ENCODE results near the gene AJAP1.

AJAP1 gene

DNA sequence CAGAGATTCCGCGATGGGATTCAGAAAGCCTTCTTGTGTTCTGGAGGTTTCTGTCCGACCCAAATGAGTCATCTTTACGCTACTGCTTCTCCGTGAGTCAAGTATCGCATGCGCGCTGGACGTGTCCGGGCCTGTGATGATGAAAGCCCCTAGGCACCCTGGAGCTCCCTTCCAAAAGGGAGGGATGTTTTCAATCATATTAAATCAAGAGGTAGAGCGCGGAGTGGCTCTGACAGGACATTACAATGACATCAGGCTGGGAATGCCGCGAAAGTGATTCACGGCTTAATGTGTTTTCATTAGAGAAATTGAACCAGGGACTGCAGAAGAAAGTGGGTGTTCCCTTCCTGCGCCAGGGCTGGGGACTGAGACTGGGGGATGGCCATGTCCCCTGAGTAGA lies 48.5 kb downstream of the AJAP1 start:
- TF ChIP-seq ZFX (IDR thresholded peaks at IDR 0.05; ENCODE audit: borderline replicate concordance) (no peak), CTCF (IDR thresholded peaks at IDR 0.05) (no peak)
- H3K27ac ChIP-seq, result no peak overlapping the region

GRCh38 chr1:4703646-4704045 lies 49.2 kb downstream of the AJAP1 start:
- H3K27ac ChIP-seq, result no peak overlapping the region
- TF ChIP-seq CTCF (IDR thresholded peaks at IDR 0.05), result no peak
- TF ChIP-seq ZFX (IDR thresholded peaks at IDR 0.05; ENCODE audit: borderline replicate concordance), result no peak

DNA sequence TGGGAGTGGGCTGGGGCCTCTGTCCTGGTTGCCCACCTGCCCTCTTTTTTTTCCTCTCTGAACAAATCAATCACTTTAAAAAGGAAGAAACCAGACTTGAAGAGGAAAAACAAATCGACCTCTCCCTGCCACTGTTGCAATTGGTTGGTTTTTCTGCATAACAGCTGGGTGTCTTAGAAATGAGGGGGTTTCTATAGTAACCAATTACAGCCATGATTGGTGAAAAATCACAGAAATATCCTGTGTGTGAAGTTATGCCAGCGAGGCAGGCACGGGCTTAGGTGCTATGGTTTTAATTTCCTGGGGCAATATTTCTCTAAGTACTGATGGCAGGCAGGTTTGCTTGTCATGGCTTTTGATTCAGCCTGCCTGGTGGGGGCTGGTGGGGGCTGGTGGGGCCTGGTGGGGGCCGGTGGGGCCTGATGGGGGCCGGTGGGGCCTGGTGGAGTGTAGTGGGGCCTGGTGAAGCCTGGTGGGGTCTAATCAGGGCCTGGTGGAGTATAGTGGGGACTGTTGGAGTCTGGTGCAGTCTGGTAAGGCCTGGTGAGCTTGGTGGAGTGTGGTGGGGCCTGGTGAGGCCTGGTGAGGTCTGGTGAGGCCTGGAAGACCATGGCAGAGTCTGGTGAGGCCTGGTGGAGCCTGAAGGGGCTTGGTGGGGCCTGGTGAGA lies 54.6 kb downstream of the AJAP1 start:
- no peak overlapping the region for H3K27ac ChIP-seq
- TF ChIP-seq ZFX (IDR thresholded peaks at IDR 0.05; ENCODE audit: borderline replicate concordance) (no peak), CTCF (IDR thresholded peaks at IDR 0.05) (no peak)

DNA sequence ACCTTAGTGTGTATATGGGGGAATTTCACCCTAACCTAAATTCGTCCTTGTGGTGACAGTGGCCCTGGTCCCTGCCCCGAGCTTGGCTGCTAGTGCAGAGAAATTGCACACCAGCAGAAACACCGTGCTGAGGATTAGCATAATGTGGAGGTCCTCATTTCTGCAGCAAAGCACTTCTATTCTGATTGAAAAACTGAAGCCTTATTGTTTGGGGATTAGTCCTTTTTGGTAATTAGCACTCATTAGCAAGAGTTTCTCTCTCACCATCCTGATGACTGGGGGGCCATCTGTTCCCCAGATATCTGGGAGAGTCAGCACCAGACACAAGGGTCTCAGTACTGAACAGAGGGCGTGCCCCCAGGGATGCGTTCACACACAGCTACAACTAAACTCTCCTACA lies 55.2 kb downstream of the AJAP1 start:
- TF ChIP-seq CTCF (IDR thresholded peaks at IDR 0.05) (no peak), ZFX (IDR thresholded peaks at IDR 0.05; ENCODE audit: borderline replicate concordance) (no peak)
- no peak overlapping the region for H3K27ac ChIP-seq

GRCh38 chr1:4710592-4711415 lies 56.4 kb downstream of the AJAP1 start:
- H3K27ac ChIP-seq, result no peak overlapping the region
- TF ChIP-seq CTCF (IDR thresholded peaks at IDR 0.05) (no peak), ZFX (IDR thresholded peaks at IDR 0.05; ENCODE audit: borderline replicate concordance) (no peak)

GRCh38 chr1:4711416-4712275 lies 57.2 kb downstream of the AJAP1 start:
- no peak overlapping the region for H3K27ac ChIP-seq
- TF ChIP-seq CTCF (IDR thresholded peaks at IDR 0.05) (no peak), ZFX (IDR thresholded peaks at IDR 0.05; ENCODE audit: borderline replicate concordance) (no peak)
